HG03575 (cell line): ENCODE data around the gene PTPRB.
"Not testable (repeated sequence)": the region's sequence is repeated elsewhere in the genome, so short reads cannot be mapped to it uniquely, and the experiment has no call there.

Experiments
- ATAC-seq: cut with Tn5 transposase; IDR thresholded peaks from one replicate; pipeline ENCODE4 v1.9.1; 2021; ENCODE audit not compliant: unreplicated experiment, insufficient number of reproducible peaks, low FRiP score; ENCODE audit errors: extremely low read depth

The PTPRB gene

DNA sequence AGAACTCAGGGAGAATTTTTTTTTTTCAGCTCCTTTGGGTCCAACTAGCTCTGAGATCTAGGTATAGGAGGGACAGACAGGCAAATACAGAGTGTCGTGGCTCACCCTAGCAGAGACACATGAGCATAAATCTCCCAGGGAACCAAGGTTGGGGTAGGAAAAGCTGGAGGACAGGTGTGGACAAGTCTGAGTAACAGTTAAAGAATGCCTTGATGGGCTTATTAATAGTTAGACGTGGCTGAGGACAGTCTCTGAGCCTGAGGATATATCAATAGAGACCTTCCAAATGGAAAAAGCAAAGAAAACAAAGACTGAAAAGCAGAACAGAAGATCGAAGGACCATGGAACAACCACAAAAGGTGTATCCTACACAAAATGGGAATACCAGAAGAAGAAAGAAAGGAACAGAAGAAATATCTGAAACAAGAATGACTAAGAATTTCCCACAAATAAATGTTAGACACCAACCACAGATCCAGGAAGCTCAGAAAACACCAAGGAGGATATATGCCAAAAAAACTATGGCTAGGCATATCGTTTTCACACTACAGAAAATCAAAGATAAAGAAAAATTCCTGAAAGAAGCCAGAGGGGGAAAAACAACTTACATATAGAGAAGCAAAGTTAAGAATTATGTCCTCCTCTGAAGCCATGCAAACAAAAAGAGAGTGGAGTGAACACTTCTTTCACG is 80.9 kb downstream of the PTPRB start:
- ATAC-seq: no peak

DNA sequence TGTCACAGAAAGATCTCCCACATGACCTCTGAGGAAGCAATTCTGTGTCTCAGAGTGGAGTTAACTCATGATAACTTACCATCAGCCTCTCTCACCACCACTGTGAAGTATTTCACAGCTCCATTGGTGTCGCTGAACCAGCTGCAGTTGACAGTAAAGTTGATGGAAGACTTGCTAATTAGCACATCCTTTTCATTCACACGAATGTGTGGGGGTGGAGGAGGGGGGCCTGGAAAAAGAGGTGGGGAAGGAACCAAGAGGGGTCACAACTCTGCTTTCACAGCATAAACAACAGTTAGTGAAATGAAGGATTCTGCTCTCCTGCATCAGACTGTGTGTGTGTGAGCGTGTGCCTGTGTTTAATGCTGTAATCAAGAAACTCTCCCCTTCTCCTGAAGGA is 82.1 kb downstream of the PTPRB start:
- ATAC-seq: no peak

- no peak for ATAC-seq
Observed at GRCh38 chr12:70553391-70553859, 83.8 kb downstream of the PTPRB start.

GRCh38 chr12:70551731-70552130 is 85.5 kb downstream of the PTPRB start:
- no peak for ATAC-seq

DNA sequence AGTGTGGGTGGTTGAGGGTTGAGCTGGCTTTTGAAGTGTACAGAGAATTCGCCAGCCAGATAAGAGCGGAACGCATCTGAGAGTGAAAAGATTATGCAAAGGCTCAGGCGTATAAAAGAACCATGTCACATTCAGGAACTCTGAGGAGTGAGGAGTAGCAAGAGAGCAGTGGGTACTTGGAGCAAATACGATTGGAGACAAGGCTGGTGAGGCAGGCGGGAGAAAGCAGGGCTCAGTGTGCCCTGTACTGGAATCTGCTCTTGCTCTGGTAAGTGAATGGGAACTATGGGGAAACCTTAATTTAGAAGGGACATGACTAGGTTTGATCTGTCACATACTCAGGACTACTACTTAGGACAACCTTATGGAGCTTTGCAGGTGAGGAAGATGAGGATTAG is 87.0 kb downstream of the PTPRB start:
- ATAC-seq: no peak

DNA sequence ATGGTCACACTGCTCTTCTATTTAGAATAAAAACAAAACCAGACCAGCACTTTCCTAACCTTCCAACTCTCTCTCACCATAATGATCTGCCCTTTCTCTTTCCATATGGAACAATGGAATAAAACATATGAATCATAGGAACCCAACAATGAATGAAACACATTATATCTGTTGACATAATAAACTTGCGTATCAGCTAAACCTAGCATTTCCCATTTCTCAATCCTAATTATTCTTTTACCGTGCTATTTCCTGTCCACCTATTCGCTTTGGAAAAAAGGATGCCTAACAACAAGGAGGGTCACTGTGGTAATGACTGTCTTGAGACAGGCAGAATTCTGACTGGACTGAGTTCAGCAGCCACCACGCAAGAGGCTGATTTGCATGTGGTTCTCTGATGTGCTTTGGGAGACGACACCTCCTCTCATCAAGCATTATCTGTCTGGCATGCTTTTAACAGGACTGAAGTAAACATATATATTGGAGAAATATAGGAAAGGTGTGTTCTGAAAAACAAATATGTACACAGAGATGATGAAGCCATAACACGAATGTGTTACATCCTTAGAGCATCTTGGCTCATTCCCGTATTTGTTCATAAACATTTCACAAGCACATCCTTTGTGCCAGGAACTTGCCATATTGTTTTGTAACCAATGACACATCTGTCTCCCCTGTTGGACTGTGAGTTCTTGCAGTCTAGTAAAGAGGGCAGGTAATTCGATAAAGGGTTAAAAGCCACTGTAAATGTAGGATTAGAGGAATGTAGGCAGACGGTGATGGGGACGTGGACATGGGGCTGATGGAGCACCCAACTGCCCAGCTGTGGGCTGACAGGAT is 87.7 kb downstream of the PTPRB start:
- ATAC-seq: no peak

- ATAC-seq: no peak
Observed at GRCh38 chr12:70543444-70543843, 93.8 kb downstream of the PTPRB start.

- ATAC-seq: no peak
Observed at GRCh38 chr12:70540996-70541395, 96.2 kb downstream of the PTPRB start.

GRCh38 chr12:70536650-70537049 is 100.6 kb downstream of the PTPRB start:
- ATAC-seq: no peak

- no peak for ATAC-seq
Observed at GRCh38 chr12:70535896-70536374, 101.3 kb downstream of the PTPRB start.

GRCh38 chr12:70534466-70534865 is 102.8 kb downstream of the PTPRB start:
- no peak for ATAC-seq

- no peak for ATAC-seq
Observed at GRCh38 chr12:70529647-70530046, 107.6 kb downstream of the PTPRB start.

- no peak for ATAC-seq
Observed at GRCh38 chr12:70520847-70521246, 116.4 kb downstream of the PTPRB start.

GRCh38 chr12:70513426-70513825 is 123.8 kb downstream of the PTPRB start:
- ATAC-seq: no peak

GRCh38 chr12:70508178-70508577 is 129.1 kb downstream of the PTPRB start:
- no peak for ATAC-seq

DNA sequence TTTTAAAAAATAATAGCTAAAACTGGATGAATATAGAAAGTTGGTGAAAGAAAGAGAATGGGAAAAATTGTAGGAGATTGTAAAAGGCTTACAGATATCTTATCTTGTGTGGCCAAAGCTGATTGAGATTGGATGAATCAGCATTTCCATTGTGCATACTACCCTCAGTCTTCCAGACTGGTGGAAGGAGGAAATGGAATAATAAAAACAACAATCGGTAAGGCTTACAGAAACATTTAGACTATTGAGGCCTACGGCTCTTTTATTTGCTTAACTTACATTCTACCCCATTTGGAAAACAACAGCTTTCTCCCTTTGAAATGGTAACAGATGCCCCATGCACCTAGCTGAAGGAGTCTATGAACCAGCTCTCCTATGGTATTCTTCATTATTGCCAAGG is 129.8 kb downstream of the PTPRB start:
- no peak for ATAC-seq

DNA sequence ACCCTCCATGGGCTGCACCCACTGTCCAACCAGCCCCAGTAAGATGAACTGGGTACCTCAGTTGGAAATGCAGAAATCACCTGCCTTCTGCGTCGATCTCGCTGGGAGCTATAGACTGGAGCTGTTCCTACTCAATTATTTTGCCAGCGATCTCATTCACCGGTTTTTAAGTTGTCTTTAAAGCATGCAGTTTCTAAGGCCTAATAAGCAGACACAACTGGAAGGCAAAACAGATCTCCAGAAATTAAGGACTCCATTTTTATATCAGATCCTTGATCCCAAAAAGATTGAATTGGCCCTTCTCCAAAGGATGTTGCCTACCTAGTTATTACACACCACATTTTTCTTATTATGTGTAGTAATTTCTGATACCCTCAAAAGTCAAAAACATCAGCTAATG is 139.7 kb downstream of the PTPRB start:
- ATAC-seq: no peak

DNA sequence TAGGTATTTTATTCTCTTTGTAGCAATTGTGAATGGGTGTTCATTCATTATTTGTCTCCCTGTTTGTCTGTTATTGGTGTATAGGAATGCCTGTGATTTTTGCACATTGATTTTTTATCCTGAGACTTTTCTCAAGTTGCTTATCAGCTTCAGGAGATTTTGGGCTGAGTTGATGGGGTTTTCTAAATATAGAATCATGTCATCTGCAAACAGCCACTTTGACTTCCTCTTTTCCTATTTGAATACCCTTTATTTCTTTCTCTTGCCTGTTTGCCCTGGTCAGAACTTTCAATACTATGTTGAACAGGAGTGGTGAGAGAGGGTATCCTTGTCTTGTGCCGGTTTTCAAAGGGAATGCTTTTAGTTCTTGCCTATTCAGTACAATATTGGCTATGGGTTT is 144.3 kb downstream of the PTPRB start:
- ATAC-seq: not testable (repeated sequence)

- ATAC-seq: not testable (repeated sequence)
Observed at GRCh38 chr12:70490928-70491327, 146.3 kb downstream of the PTPRB start.

- ATAC-seq: no peak
Observed at GRCh38 chr12:70487440-70487839, 149.8 kb downstream of the PTPRB start.
